Subcutaneous adipose tissue (tissue), 4 donors: ENCODE measurements around the gene WIPF2. TPM values are rescaled to one million over a fixed set of nuclear protein-coding genes. Genes with fewer than 3 reads are reported as not detected.

ENCODE experiments used
- total RNA-seq, 4 donors: library from RNA; depleted of rRNA; stranded (reverse); fragments of >200 nt; gene quantifications; one replicate each; pipeline ENCODE4 v1.1.0, GENCODE V29; 2016
- TF ChIP-seq, protein P1 (sequence below): fragments of 450-650 bp; IDR thresholded peaks from one replicate; pipeline ENCODE4 v1.5.1; 2016; ENCODE audit warnings: low read depth, mild to moderate bottlenecking, control low read depth, antibody characterized with exemption, moderate library complexity

WIPF2 gene
- total RNA-seq, 4 donors from 2014 or later = 8.1 to 10.2 (median 9.7) TPM

DNA sequence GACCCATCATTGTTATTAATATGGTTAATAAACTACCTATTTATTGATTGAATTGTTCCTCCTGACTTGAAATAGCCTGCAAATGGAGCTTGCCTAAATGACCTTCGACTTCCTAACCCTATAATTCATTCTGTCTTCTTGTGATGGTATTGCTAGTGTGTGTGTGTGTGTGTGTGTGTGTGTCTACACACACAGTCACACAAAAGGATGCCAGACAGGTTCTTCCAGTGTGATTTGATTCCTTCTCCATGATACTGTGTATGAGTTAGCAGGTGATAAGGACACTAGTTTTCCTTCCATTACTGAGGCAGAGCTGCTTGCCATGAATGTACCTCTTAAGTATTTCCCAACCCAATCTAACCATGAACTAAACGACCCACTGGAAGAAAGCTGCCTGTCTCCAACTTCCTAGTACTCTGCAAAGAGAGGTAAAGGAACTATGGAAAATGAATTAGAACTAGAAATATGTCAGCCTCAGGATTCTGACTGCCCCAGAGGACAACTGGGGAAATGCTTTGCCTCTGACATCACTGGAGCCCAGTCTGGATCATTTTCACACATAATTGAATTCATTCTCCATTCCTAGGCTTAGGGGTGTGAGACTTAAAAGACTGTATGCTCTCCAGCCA lies 65.1 kb downstream of the WIPF2 start:
- TF ChIP-seq, protein P1, sequence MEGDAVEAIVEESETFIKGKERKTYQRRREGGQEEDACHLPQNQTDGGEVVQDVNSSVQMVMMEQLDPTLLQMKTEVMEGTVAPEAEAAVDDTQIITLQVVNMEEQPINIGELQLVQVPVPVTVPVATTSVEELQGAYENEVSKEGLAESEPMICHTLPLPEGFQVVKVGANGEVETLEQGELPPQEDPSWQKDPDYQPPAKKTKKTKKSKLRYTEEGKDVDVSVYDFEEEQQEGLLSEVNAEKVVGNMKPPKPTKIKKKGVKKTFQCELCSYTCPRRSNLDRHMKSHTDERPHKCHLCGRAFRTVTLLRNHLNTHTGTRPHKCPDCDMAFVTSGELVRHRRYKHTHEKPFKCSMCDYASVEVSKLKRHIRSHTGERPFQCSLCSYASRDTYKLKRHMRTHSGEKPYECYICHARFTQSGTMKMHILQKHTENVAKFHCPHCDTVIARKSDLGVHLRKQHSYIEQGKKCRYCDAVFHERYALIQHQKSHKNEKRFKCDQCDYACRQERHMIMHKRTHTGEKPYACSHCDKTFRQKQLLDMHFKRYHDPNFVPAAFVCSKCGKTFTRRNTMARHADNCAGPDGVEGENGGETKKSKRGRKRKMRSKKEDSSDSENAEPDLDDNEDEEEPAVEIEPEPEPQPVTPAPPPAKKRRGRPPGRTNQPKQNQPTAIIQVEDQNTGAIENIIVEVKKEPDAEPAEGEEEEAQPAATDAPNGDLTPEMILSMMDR = no peak

DNA sequence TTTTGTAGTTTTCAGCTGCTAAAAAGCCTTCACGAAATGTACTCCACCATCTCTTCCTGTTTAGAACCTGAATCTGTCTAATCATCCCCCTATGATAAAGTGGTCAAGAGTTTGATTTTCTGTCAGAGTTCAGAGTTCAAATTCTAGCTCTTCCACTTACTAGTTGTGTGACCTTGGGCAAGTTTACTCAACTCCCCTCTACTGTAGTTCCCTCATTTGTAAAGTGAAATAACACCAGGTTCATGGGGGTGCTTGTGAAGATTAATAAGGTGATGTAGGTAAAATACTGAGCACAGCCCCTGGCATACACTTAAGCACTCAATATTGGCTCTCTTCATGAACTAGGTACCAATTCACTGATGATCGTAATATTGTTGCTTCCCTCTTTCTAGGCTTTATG lies 67.4 kb downstream of the WIPF2 start:
- TF ChIP-seq, protein P1 = no peak

DNA sequence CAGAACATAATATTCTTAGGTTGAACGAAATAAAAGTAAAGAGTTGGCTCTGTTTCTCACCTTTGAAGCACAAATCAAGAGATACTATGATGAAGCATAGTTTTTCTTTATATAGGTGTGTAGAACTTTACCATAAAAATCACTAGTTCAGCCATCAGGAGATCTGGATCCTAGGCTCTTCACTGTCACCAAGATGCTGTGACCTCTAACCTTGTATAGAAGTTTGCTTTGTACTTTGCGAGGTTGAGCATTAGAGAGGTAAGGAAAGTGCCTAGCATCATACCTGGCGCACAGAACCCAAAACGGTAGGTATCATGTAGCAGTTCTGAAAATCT lies 68.0 kb downstream of the WIPF2 start:
- TF ChIP-seq, protein P1 = no peak

DNA sequence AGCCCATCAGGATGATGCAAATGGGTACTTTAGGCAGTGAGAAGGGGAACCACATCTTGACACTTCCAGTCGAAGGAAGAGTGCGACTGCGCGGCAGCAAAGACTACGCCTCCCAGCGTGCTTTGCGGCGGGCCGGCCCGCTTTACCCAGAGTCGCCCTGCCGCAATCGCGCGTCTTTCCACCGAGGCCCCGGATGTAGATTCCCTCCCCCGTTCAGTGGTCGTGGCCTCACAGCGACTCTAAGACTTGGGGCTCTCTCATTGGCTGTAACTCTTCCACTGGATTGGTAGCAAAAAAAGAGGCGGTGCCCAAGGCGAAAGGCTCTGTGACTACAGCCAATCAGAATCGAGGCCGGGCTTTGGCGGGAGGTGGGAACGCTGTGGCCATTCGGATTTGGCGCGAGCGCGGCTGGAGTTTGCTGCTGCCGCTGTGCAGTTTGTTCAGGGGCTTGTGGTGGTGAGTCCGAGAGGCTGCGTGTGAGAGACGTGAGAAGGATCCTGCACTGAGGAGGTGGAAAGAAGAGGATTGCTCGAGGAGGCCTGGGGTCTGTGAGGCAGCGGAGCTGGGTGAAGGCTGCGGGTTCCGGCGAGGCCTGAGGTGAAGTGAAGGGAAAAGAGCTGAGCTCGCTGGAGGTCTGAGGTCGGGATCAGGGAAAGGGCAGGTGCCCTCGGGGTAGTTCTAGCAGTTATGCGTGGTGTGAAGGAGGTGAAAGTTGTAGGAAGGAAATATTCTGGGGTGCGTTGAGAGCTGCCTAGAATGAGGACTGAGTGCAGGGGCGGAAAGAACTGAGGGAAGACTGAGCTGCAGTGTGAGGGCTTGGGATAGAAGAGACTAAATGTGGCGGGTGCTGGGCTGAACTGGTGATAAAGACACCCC lies 68.6 kb downstream of the WIPF2 start, which contains the start of gene CDC6:
CDC6 (plus strand) TSS at position 386 of the 876 bp plus-strand sequence. CDS start 1,542 bp downstream, outside the sequence.
- TF ChIP-seq, protein P1 = no peak

DNA sequence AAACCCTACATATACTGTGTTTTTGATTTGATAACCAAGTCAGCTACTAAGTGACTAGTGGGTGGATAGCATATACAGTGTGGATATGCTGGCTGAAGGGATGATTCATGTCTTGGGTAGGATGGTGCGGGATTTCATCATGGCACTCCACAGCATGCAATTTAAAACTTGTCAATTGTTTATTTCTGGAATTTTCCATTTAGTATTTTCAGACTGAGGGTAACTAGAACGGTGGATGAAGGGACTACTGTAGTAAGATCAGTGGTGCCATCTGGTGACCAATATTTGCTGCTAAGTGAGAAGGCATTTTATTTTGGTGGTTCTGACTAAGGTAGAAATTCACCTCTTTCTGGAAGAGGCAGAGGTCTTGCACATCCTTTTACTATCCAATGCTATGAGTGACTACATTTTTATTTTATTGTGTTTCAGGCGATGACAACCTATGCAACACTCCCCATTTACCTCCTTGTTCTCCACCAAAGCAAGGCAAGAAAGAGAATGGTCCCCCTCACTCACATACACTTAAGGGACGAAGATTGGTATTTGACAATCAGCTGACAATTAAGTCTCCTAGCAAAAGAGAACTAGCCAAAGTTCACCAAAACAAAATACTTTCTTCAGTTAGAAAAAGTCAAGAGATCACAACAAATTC lies 71.7 kb downstream of the WIPF2 start:
- TF ChIP-seq, protein P1 = no peak

DNA sequence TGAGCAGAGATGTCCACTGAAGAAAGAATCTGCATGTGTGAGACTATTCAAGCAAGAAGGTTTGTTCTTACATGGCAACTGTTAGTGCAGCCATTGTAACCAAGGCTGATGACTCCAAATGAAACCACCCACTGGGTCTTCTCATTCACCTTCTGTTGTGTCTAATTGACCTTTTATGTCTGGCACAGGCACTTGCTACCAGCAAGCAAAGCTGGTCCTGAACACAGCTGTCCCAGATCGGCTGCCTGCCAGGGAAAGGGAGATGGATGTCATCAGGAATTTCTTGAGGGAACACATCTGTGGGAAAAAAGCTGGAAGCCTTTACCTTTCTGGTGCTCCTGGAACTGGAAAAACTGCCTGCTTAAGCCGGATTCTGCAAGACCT lies 72.2 kb downstream of the WIPF2 start:
- TF ChIP-seq, protein P1 = no peak

DNA sequence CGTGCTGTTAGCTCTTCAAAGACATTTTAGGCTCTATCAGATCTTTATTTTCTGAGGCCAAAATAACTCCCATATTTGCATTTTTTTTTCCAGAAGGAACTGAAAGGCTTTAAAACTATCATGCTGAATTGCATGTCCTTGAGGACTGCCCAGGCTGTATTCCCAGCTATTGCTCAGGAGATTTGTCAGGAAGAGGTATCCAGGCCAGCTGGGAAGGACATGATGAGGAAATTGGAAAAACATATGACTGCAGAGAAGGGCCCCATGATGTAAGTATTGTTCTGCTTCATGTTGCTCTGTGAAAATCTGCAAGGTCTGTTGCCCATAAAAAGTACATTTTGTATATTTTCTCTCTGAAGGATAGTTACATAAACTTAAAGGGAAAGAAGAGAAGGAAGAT lies 74.3 kb downstream of the WIPF2 start:
- TF ChIP-seq, protein P1 = no peak
